ENCODE data around the gene COMT. TPM values are rescaled to one million over a fixed set of nuclear protein-coding genes. Genes with fewer than 3 reads are reported as not detected.

COMT gene
- polyA plus RNA-seq, 4 donors: 57.8 to 236 (median 135) TPM

DNA sequence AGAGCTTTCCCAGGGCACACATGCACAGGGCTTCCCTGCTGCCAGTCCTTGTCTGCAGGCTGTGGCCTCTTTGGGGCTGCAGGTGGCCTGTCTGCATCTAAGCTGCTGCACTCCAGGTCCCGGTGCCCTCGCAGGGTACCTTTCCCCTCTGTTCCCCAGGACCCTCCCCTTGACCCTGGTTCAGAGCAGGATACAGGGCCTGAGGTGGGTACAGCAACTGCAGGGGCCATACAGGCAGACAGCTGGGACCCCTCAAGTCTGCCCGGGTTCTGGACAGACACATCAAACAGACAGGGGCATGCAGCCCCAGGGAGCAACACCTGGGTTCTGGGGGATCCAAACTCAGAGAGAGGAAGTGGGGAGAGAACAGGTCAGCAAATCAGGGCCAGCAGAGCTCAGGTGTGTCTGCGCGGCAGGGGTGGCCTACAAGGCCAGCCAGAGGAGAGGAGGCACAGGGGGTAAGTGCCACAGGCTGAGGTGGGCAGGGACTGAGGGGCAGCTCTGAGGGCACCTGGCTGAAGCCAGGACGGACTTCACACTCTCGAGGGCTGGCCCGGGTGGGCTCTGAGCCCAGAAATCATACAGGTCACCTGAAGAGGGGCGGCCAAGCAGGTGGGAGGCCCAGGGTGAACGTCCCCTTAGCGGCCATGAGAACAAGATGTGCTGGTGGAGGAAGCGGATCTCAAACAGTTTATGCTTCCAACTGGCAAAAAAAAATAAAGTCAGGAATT lies 29.9 kb upstream of the COMT start:
- FAIRE-seq (no peak), DNase-seq (no peak)
- 87 to 92% (median 89%) methylated on average over 12 of the region's 12 CpGs for WGBS, 3 donors

GRCh38 chr22:19912271-19912999 lies 29.1 kb upstream of the COMT start:
- H3K27me3 ChIP-seq (ENCODE audit: control insufficient read depth in 3 of 3, insufficient read depth in 3 of 3, low read length in 3 of 3): no peaks in the 10 kb centered on the region
- peaks cover 0 to 6% of the 10 kb centered on the region in 2 donors for H3K9me3 ChIP-seq (ENCODE audit: control insufficient read depth in 2 of 2, insufficient read depth in 1 of 2, low read depth in 1 of 2, low read length in 1 of 2)
- FAIRE-seq (no peak), DNase-seq (no peak)
- H3K4me3 ChIP-seq (ENCODE audit: low read depth in 1 of 3, low read length in 3 of 3): no peak overlapping the region
- no peaks in the 10 kb centered on the region for H3K4me1 ChIP-seq (ENCODE audit: control insufficient read depth in 3 of 3, insufficient read depth in 2 of 3, low read depth in 1 of 3, low read length in 2 of 3)
- WGBS, 3 donors: 72 to 83% (median 81%) methylated on average over 20 of the region's 20 CpGs
- H3K27ac ChIP-seq (ENCODE audit: low read depth in 1 of 3, low read length in 2 of 3): no peak overlapping the region
- peaks cover 4 to 70% (median 14%) of the 10 kb centered on the region in 3 donors for H3K36me3 ChIP-seq (ENCODE audit: control insufficient read depth in 3 of 3, insufficient read depth in 2 of 3, low read depth in 1 of 3, low read length in 3 of 3)

More for the DNA sequence above, 29.9 kb upstream of the COMT start:
- Histone ChIP-seq H3K27ac (ENCODE audit: low read depth in 1 of 3, low read length in 2 of 3) (no peak overlapping the region), H3K36me3 (ENCODE audit: control insufficient read depth in 3 of 3, insufficient read depth in 2 of 3, low read depth in 1 of 3, low read length in 3 of 3) (peaks cover 4 to 62% (median 12%) of the 10 kb centered on the region in 3 donors), H3K27me3 (ENCODE audit: control insufficient read depth in 3 of 3, insufficient read depth in 3 of 3, low read length in 3 of 3) (no peaks in the 10 kb centered on the region), H3K9me3 (ENCODE audit: control insufficient read depth in 2 of 2, insufficient read depth in 1 of 2, low read depth in 1 of 2, low read length in 1 of 2) (peaks cover 0 to 6% of the 10 kb centered on the region in 2 donors), H3K4me1 (ENCODE audit: control insufficient read depth in 3 of 3, insufficient read depth in 2 of 3, low read depth in 1 of 3, low read length in 2 of 3) (no peaks in the 10 kb centered on the region), H3K4me3 (ENCODE audit: low read depth in 1 of 3, low read length in 3 of 3) (no peak overlapping the region)

GRCh38 chr22:19913337-19913936 lies 28.1 kb upstream of the COMT start:
- Histone ChIP-seq H3K27me3 (ENCODE audit: control insufficient read depth in 3 of 3, insufficient read depth in 3 of 3, low read length in 3 of 3) (no peaks in the 10 kb centered on the region), H3K9me3 (ENCODE audit: control insufficient read depth in 2 of 2, insufficient read depth in 1 of 2, low read depth in 1 of 2, low read length in 1 of 2) (peaks cover 0 to 6% of the 10 kb centered on the region in 2 donors), H3K27ac (ENCODE audit: low read depth in 1 of 3, low read length in 2 of 3) (no peak overlapping the region), H3K4me1 (ENCODE audit: control insufficient read depth in 3 of 3, insufficient read depth in 2 of 3, low read depth in 1 of 3, low read length in 2 of 3) (no peaks in the 10 kb centered on the region), H3K36me3 (ENCODE audit: control insufficient read depth in 3 of 3, insufficient read depth in 2 of 3, low read depth in 1 of 3, low read length in 3 of 3) (peaks cover 4 to 74% (median 16%) of the 10 kb centered on the region in 3 donors), H3K4me3 (ENCODE audit: low read depth in 1 of 3, low read length in 3 of 3) (no peak overlapping the region)
- 89% methylated on average over 6 of the region's 6 CpGs for WGBS, 3 donors
- FAIRE-seq (no peak), DNase-seq (no peak)

DNA sequence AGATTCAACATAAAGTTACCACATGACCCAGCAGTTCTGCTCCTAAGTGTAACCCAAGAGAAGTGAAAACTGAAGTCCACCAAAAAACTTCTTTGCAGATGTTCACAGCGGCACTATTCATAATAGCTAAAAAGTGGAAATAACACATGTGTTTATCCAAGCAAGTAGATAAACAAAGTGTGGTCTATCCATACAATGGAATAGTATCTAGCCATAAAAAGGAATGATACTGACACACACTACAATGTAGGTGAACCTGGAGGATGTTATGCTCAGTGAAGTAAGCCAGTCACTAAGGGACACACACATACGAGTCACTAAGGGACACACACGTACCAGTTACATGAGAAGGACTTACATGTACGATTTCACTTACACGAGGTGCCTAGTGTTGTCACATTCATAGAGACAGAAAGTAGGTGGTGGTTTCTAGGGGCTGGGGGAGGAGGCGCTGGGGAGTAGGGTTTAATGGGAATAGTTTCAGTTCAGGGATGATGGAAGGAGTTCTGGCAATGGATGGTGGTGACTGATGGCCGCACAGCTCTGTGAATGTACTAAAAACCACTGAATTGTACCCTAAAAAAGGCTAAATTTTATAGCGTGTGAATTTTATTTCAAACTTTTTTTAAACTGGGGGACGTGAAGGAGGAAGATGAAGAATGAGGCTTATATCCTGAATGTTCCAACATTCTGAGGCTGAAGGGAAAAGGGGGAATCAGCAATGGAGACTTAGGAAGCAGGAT lies 27.2 kb upstream of the COMT start:
- FAIRE-seq (no peak), DNase-seq (no peak)
- H3K27ac ChIP-seq (ENCODE audit: low read depth in 1 of 3, low read length in 2 of 3): no peak overlapping the region
- no peaks in the 10 kb centered on the region for H3K4me1 ChIP-seq (ENCODE audit: control insufficient read depth in 3 of 3, insufficient read depth in 2 of 3, low read depth in 1 of 3, low read length in 2 of 3)
- no peaks in the 10 kb centered on the region for H3K27me3 ChIP-seq (ENCODE audit: control insufficient read depth in 3 of 3, insufficient read depth in 3 of 3, low read length in 3 of 3)
- H3K4me3 ChIP-seq (ENCODE audit: low read depth in 1 of 3, low read length in 3 of 3): no peak overlapping the region
- H3K9me3 ChIP-seq (ENCODE audit: control insufficient read depth in 2 of 2, insufficient read depth in 1 of 2, low read depth in 1 of 2, low read length in 1 of 2): peaks cover 0 to 6% of the 10 kb centered on the region in 2 donors
- H3K36me3 ChIP-seq (ENCODE audit: control insufficient read depth in 3 of 3, insufficient read depth in 2 of 3, low read depth in 1 of 3, low read length in 3 of 3): peaks cover 4 to 80% (median 16%) of the 10 kb centered on the region in 3 donors
- WGBS, 3 donors: 91 to 94% (median 93%) methylated on average over 9 of the region's 9 CpGs

DNA sequence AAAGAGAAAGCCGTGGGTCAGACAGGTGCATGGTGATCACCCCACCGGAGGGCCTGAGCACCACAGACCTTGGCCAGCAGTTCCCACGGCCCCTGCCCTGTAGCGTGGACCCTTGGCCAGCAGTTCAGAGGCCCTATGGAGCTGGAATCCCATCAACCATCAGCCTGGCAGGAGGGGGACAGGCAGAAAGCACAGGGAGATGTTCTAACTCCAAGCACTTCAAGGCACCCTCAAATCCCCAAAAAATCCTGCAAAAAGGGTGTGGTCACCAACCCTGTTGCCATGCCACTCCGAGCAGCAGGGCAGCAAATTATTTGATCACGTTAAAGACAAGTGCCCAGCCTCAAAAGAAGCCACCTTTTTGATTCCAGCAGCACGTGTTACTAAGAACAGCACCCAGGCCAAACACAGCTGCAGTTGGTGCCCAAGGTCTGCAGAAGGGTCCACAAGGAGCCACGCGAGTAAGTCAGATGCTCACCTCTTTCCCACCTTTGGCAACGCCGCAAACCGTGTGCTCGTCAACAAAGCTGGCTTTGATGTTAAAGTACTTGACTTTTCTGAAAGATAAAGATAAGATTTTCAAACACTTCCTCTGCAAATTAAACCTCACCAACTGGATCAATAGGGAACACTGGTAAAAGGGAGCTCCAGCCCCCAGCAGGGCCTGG lies 26.2 kb upstream of the COMT start:
- 82 to 85% (median 83%) methylated on average over 13 of the region's 13 CpGs for WGBS, 3 donors
- DNase-seq (no peak), FAIRE-seq (no peak)
- H3K27me3 ChIP-seq (ENCODE audit: control insufficient read depth in 3 of 3, insufficient read depth in 3 of 3, low read length in 3 of 3): no peaks in the 10 kb centered on the region
- H3K27ac ChIP-seq (ENCODE audit: low read depth in 1 of 3, low read length in 2 of 3): no peak overlapping the region
- no peaks in the 10 kb centered on the region for H3K4me1 ChIP-seq (ENCODE audit: control insufficient read depth in 3 of 3, insufficient read depth in 2 of 3, low read depth in 1 of 3, low read length in 2 of 3)
- no peak overlapping the region for H3K4me3 ChIP-seq (ENCODE audit: low read depth in 1 of 3, low read length in 3 of 3)
- peaks cover 4 to 85% (median 15%) of the 10 kb centered on the region in 3 donors for H3K36me3 ChIP-seq (ENCODE audit: control insufficient read depth in 3 of 3, insufficient read depth in 2 of 3, low read depth in 1 of 3, low read length in 3 of 3)
- peaks cover 0 to 6% of the 10 kb centered on the region in 2 donors for H3K9me3 ChIP-seq (ENCODE audit: control insufficient read depth in 2 of 2, insufficient read depth in 1 of 2, low read depth in 1 of 2, low read length in 1 of 2)

DNA sequence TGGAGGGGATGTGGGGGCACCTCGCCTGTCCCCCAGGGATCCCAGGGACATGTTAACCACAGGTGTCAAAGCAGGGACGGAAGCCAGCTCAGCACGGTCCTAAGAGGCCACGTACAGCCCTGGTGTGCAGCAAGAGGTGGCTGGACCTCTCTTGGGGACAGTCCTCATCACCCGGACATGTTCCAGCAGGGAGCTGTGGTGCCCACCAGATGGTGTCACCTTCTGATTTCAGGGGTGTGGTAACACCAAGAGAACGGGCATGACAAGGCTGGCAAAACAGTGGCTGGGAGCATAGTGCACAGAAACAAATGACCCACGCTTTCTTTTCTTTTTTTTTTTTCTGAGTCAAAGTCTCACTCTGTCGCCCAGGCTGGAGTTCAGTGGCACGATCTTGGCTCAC lies 25.6 kb upstream of the COMT start:
- H3K36me3 ChIP-seq (ENCODE audit: control insufficient read depth in 3 of 3, insufficient read depth in 2 of 3, low read depth in 1 of 3, low read length in 3 of 3): peaks cover 4 to 82% (median 14%) of the 10 kb centered on the region in 3 donors
- H3K27me3 ChIP-seq (ENCODE audit: control insufficient read depth in 3 of 3, insufficient read depth in 3 of 3, low read length in 3 of 3): no peaks in the 10 kb centered on the region
- no peak for FAIRE-seq
- H3K9me3 ChIP-seq (ENCODE audit: control insufficient read depth in 2 of 2, insufficient read depth in 1 of 2, low read depth in 1 of 2, low read length in 1 of 2): peaks cover 0 to 6% of the 10 kb centered on the region in 2 donors
- no peaks in the 10 kb centered on the region for H3K4me1 ChIP-seq (ENCODE audit: control insufficient read depth in 3 of 3, insufficient read depth in 2 of 3, low read depth in 1 of 3, low read length in 2 of 3)
- H3K27ac ChIP-seq (ENCODE audit: low read depth in 1 of 3, low read length in 2 of 3): no peak overlapping the region
- 63 to 88% (median 68%) methylated on average over 9 of the region's 9 CpGs for WGBS, 3 donors
- DNase-seq: peak in 1 of 2 donors; percentile 21
- H3K4me3 ChIP-seq (ENCODE audit: low read depth in 1 of 3, low read length in 3 of 3): no peak overlapping the region

- no peaks in the 10 kb centered on the region for H3K27me3 ChIP-seq (ENCODE audit: control insufficient read depth in 3 of 3, insufficient read depth in 3 of 3, low read length in 3 of 3)
- WGBS, 3 donors: 61 to 72% (median 62%) methylated on average over 7 of the region's 7 CpGs
- peaks cover 0 to 6% of the 10 kb centered on the region in 2 donors for H3K9me3 ChIP-seq (ENCODE audit: control insufficient read depth in 2 of 2, insufficient read depth in 1 of 2, low read depth in 1 of 2, low read length in 1 of 2)
- no peak overlapping the region for H3K4me3 ChIP-seq (ENCODE audit: low read depth in 1 of 3, low read length in 3 of 3)
- no peak overlapping the region for H3K27ac ChIP-seq (ENCODE audit: low read depth in 1 of 3, low read length in 2 of 3)
- peaks cover 4 to 72% (median 14%) of the 10 kb centered on the region in 3 donors for H3K36me3 ChIP-seq (ENCODE audit: control insufficient read depth in 3 of 3, insufficient read depth in 2 of 3, low read depth in 1 of 3, low read length in 3 of 3)
- DNase-seq (no peak), FAIRE-seq (no peak)
- no peaks in the 10 kb centered on the region for H3K4me1 ChIP-seq (ENCODE audit: control insufficient read depth in 3 of 3, insufficient read depth in 2 of 3, low read depth in 1 of 3, low read length in 2 of 3)
These were observed 24.6 kb upstream of the COMT start for GRCh38 chr22:19916941-19917340.
